Osteoblast (primary cell): Measurements from ENCODE around the gene RRP1. TPM values are rescaled to one million over a fixed set of nuclear protein-coding genes. Genes with fewer than 3 reads are reported as not detected.
A peak's percentile ranks its signal among the peaks of the same experiment; 100 is the strongest.

ENCODE experiments used
- DNase-seq: peaks from one replicate; pipeline ENCODE4 v3.0.0; 2011; ENCODE audit warnings: low spot score, mixed read lengths; ENCODE audit not compliant: insufficient read length; ENCODE audit errors: missing footprints
- H2AFZ ChIP-seq: 2 replicates; pipeline ENCODE4 v1.6.0; 2011; ENCODE audit warnings: mild to moderate bottlenecking, low read length
- H3K27ac ChIP-seq: 2 replicates; pipeline ENCODE4 v1.5.1; 2011; ENCODE audit warnings: mild to moderate bottlenecking, low read depth, low read length, moderate library complexity
- H3K27me3 ChIP-seq: 2 replicates; pipeline ENCODE4 v1.6.0; 2012; ENCODE audit warnings: mild to moderate bottlenecking, control low read depth, inconsistent platforms, low read length, moderate library complexity; ENCODE audit not compliant: insufficient read depth
- H3K36me3 ChIP-seq: 2 replicates; pipeline ENCODE4 v1.5.1; 2011; ENCODE audit warnings: mild to moderate bottlenecking, low read length, control low read depth, moderate library complexity; ENCODE audit not compliant: insufficient read depth
- H3K4me1 ChIP-seq: 2 replicates; pipeline ENCODE4 v1.5.1; 2011; ENCODE audit warnings: mild to moderate bottlenecking, low read length, control low read depth, moderate library complexity; ENCODE audit not compliant: insufficient read depth
- H3K4me2 ChIP-seq: 2 replicates; pipeline ENCODE4 v1.6.0; 2011; ENCODE audit warnings: mild to moderate bottlenecking, low read length; ENCODE audit not compliant: insufficient read depth
- H3K4me3 ChIP-seq: fragments of 200-600 bp; sonication (generic); 3 replicates; pipeline ENCODE4 v1.5.1; 2012; ENCODE audit warnings: mild to moderate bottlenecking, low read length, inconsistent platforms; ENCODE audit not compliant: insufficient read depth
- H3K79me2 ChIP-seq: 2 replicates; pipeline ENCODE4 v1.6.0; 2012; ENCODE audit warnings: mild to moderate bottlenecking, low read length, control low read depth, inconsistent platforms; ENCODE audit not compliant: insufficient read depth
- H3K9me3 ChIP-seq: 2 replicates; pipeline ENCODE4 v1.5.1; 2011; ENCODE audit warnings: low read depth, low read length, control low read depth
- H4K20me1 ChIP-seq: 2 replicates; pipeline ENCODE4 v1.6.0; 2012; ENCODE audit warnings: mild to moderate bottlenecking, low read length, control low read depth; ENCODE audit not compliant: insufficient read depth
- total RNA-seq: library from RNA; depleted of rRNA; stranded (reverse); fragments of >200 nt; gene quantifications from 2 replicates; pipeline ENCODE4 v1.2.3, GENCODE V29; 2012
- TF ChIP-seq, protein P1 (sequence below): IDR thresholded peaks from 2 replicates; pipeline ENCODE4 v1.5.1; 2011; ENCODE audit warnings: mild to moderate bottlenecking, low read depth, low read length, moderate library complexity; ENCODE audit errors: extremely low read depth

RRP1 gene
- total RNA-seq, 1 donor, result 18.5 TPM

DNA sequence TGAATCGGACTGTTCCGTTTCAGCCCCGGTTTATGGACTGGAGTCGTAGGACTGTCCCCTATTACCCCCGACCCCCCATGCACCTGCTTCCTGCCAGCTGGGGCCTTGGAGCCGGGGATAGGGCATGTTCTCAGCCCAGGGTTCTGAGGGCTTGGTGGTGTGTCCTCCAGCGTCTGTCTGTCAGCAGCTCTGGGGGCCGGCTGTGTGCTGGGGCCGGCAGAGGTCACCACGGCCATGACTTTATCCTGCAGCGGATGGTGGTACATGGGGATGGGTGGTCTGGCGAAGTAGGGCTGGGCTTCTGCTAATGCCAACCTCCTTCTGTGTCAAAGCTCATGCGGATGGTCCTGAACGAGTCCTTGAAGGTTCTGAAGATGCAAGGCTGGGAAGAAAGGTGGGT lies 5.5 kb downstream of the RRP1 start:
- Histone ChIP-seq H2AFZ (no peak overlapping the region), H3K36me3 (peaks cover 79% of the 10 kb centered on the region), H3K27me3 (no peaks in the 10 kb centered on the region), H3K9me3 (no peaks in the 10 kb centered on the region), H3K4me2 (no peak overlapping the region), H3K4me1 (peaks cover 12% of the 10 kb centered on the region), H4K20me1 (peaks cover 48% of the 10 kb centered on the region), H3K4me3 (no peak overlapping the region), H3K27ac (no peak overlapping the region), H3K79me2 (peaks cover 52% of the 10 kb centered on the region)
- DNase-seq, result no peak
- TF ChIP-seq, protein P1, sequence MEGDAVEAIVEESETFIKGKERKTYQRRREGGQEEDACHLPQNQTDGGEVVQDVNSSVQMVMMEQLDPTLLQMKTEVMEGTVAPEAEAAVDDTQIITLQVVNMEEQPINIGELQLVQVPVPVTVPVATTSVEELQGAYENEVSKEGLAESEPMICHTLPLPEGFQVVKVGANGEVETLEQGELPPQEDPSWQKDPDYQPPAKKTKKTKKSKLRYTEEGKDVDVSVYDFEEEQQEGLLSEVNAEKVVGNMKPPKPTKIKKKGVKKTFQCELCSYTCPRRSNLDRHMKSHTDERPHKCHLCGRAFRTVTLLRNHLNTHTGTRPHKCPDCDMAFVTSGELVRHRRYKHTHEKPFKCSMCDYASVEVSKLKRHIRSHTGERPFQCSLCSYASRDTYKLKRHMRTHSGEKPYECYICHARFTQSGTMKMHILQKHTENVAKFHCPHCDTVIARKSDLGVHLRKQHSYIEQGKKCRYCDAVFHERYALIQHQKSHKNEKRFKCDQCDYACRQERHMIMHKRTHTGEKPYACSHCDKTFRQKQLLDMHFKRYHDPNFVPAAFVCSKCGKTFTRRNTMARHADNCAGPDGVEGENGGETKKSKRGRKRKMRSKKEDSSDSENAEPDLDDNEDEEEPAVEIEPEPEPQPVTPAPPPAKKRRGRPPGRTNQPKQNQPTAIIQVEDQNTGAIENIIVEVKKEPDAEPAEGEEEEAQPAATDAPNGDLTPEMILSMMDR, result no peak

DNA sequence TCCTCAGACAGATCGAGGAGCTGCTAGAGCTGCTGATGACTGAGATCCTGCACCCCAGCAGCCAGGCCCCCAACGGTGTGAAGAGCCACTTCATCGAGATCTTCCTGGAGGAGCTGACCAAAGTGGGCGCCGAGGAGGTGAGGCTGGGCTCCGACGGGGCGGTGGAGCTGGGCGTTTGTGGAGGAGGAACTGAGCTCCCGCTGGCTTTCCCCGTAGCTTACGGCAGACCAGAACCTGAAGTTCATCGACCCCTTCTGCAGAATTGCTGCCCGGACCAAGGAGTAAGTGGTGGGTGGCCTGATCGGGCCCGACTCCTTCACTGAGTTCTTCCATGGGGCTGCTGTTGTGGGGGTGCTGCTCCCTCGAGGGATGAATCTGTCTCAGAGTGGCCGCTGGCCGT lies 8.0 kb downstream of the RRP1 start:
- H3K36me3 ChIP-seq, result peaks cover 95% of the 10 kb centered on the region
- no peak overlapping the region for H2AFZ ChIP-seq
- H3K79me2 ChIP-seq, result peaks cover 27% of the 10 kb centered on the region
- DNase-seq, result no peak
- peaks cover 35% of the 10 kb centered on the region for H4K20me1 ChIP-seq
- no peak overlapping the region for H3K27ac ChIP-seq
- TF ChIP-seq, protein P1, result no peak
- no peak overlapping the region for H3K4me2 ChIP-seq
- no peaks in the 10 kb centered on the region for H3K27me3 ChIP-seq
- H3K9me3 ChIP-seq, result no peaks in the 10 kb centered on the region
- no peak overlapping the region for H3K4me3 ChIP-seq
- H3K4me1 ChIP-seq, result no peaks in the 10 kb centered on the region

DNA sequence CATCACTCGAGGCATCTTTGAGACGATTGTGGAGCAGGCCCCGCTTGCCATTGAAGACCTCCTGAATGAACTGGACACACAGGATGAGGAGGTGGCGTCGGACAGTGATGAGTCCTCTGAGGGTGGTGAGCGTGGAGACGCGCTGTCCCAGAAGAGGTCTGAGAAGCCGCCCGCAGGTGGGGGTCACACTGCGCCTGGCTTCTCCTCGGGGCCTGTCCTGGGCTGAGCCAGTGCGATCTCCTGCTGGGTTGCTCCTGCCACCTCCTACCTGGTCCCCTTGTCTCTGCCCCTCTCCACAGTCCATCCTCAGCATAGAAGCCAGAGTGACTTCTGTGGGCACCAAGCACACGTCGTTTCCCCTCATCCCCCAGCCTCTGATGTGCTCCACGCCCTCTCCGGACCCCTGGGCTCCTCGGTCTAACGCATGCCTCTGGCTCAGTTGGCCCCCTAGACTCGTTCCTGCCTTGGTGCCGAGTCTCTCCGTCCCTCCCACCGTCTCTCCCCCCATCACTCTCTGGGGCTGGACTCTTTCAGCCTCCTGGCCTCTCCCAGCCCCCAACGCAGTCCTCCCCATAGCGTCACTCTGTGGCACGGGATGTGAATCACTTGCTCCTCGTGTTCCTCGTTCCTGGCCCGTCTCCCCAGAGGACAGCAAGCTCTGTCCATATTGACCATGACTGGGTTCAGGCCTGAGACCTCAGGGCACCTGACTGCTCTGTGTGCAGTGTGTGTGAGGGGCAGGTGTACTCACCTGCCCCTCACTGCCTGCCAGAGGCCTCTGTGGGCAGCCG lies 8.7 kb downstream of the RRP1 start:
- TF ChIP-seq, protein P1, result no peak
- Histone ChIP-seq H3K79me2 (peaks cover 21% of the 10 kb centered on the region), H3K27me3 (no peaks in the 10 kb centered on the region), H3K36me3 (peaks cover 95% of the 10 kb centered on the region), H3K9me3 (no peaks in the 10 kb centered on the region), H4K20me1 (peaks cover 31% of the 10 kb centered on the region), H3K4me1 (no peaks in the 10 kb centered on the region), H3K27ac (no peak overlapping the region), H2AFZ (no peak overlapping the region), H3K4me2 (no peak overlapping the region), H3K4me3 (no peak overlapping the region)
- DNase-seq, result peak; percentile 88

DNA sequence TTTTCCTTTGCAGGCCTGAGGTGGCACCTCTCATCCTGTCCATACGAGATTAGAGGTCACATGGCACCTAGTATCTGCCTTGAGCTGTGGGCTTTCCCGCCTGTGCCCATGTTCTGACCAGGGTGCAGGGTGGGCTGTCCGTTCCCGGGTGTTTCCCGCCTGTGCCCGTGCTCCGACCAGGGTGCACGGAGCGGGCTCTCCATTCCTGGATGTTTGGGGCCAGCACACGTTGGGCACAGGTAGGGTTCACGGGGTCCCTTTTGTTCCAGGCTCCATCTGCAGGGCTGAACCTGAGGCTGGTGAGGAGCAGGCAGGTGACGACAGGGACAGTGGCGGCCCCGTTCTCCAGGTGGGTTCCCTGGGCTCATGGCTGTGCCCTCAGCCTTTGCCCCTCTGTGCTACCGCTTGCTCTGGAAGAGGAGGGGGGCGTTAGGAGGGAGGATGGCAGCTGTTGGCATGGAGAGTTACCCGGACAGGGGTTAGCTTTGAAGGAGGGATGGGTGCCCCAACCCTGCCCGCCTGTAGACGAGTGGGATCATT lies 10.0 kb downstream of the RRP1 start:
- Histone ChIP-seq H2AFZ (no peak overlapping the region), H3K27me3 (no peaks in the 10 kb centered on the region), H3K36me3 (peaks cover 86% of the 10 kb centered on the region), H3K9me3 (no peaks in the 10 kb centered on the region), H3K4me3 (no peak overlapping the region), H3K4me2 (no peak overlapping the region), H3K79me2 (peaks cover 9% of the 10 kb centered on the region), H4K20me1 (peaks cover 21% of the 10 kb centered on the region), H3K4me1 (no peaks in the 10 kb centered on the region), H3K27ac (no peak overlapping the region)
- DNase-seq, result no peak
- TF ChIP-seq, protein P1, result no peak
